Astrocyte (in vitro differentiated cells and primary cell): ENCODE data around the gene PI4KA. TPM values are rescaled to one million over a fixed set of nuclear protein-coding genes. Genes with fewer than 3 reads are reported as not detected.
A peak's percentile ranks its signal among the peaks of the same experiment; 100 is the strongest.
"Not testable (repeated sequence)": the region's sequence is repeated elsewhere in the genome, so short reads cannot be mapped to it uniquely, and the experiment has no call there.

ENCODE experiments used
- DNase-seq: peaks from one replicate; pipeline ENCODE4 v3.0.0-alpha.2; 2010; ENCODE audit warnings: low read depth
- FAIRE-seq: peaks from 2 replicates; lab custom pipeline; 2011; peaks lifted over from hg19 to GRCh38; lab: Jason Lieb, UNC
- H2AFZ ChIP-seq: 2 replicates; pipeline ENCODE4 v1.6.0; 2012; ENCODE audit warnings: low read depth, low read length, inconsistent platforms
- H3K27ac ChIP-seq: 2 replicates; pipeline ENCODE4 v1.5.1; 2011; ENCODE audit warnings: low read depth, low read length, inconsistent platforms
- H3K27me3 ChIP-seq: 2 replicates; pipeline ENCODE4 v1.6.0; 2011; ENCODE audit warnings: low read length, inconsistent platforms; ENCODE audit not compliant: insufficient read depth
- H3K36me3 ChIP-seq: 2 replicates; pipeline ENCODE4 v1.5.1; 2011; ENCODE audit warnings: low read length, inconsistent platforms; ENCODE audit not compliant: insufficient read depth
- H3K4me1 ChIP-seq: 2 replicates; pipeline ENCODE4 v1.5.1; 2011; ENCODE audit warnings: low read length, inconsistent platforms; ENCODE audit not compliant: insufficient read depth
- H3K4me2 ChIP-seq: 2 replicates; pipeline ENCODE4 v1.6.0; 2012; ENCODE audit warnings: low read length, inconsistent platforms
- H3K4me3 ChIP-seq: 2 replicates; pipeline ENCODE4 v1.5.1; 2011; ENCODE audit warnings: low read depth, mild to moderate bottlenecking, low read length, inconsistent platforms; ENCODE audit not compliant: insufficient read depth
- H3K79me2 ChIP-seq: 2 replicates; pipeline ENCODE4 v1.6.0; 2012; ENCODE audit warnings: mild to moderate bottlenecking, low read length, inconsistent platforms; ENCODE audit not compliant: insufficient read depth
- H3K9ac ChIP-seq: 2 replicates; pipeline ENCODE4 v1.6.0; 2012; ENCODE audit warnings: mild to moderate bottlenecking, low read length, inconsistent platforms
- H3K9me3 ChIP-seq: 2 replicates; pipeline ENCODE4 v1.5.1; 2012; ENCODE audit warnings: low read depth, mild to moderate bottlenecking, low read length, inconsistent platforms; ENCODE audit not compliant: insufficient read depth
- H4K20me1 ChIP-seq: 2 replicates; pipeline ENCODE4 v1.6.0; 2012; ENCODE audit warnings: low read length, inconsistent platforms; ENCODE audit not compliant: insufficient read depth
- H3K27ac Mint-ChIP-seq: one replicate; pipeline ENCODE4 v1.8.0; 2021; ENCODE audit warnings: mild to moderate bottlenecking, mixed read lengths; ENCODE audit not compliant: unreplicated experiment
- H3K27me3 Mint-ChIP-seq: one replicate; pipeline ENCODE4 v1.8.0; 2021; ENCODE audit warnings: low read depth, mixed read lengths; ENCODE audit not compliant: unreplicated experiment
- H3K36me3 Mint-ChIP-seq: one replicate; pipeline ENCODE4 v1.8.0; 2021; ENCODE audit warnings: low read depth, mixed read lengths; ENCODE audit not compliant: unreplicated experiment
- H3K4me1 Mint-ChIP-seq: one replicate; pipeline ENCODE4 v1.8.0; 2021; ENCODE audit warnings: low read depth, mixed read lengths; ENCODE audit not compliant: unreplicated experiment
- H3K4me3 Mint-ChIP-seq: one replicate; pipeline ENCODE4 v1.8.0; 2021; ENCODE audit warnings: mild to moderate bottlenecking, moderate library complexity, mixed read lengths; ENCODE audit not compliant: unreplicated experiment
- H3K9me3 Mint-ChIP-seq: one replicate; pipeline ENCODE4 v1.8.0; 2021; ENCODE audit warnings: mild to moderate bottlenecking, mixed read lengths; ENCODE audit not compliant: unreplicated experiment
- total RNA-seq: library from RNA; stranded (reverse); gene quantifications from 2 replicates; pipeline ENCODE4 v1.2.1, GENCODE V29; 2021

Gene PI4KA
- total RNA-seq, 1 donor from 2014 or later: 35.9 TPM

DNA sequence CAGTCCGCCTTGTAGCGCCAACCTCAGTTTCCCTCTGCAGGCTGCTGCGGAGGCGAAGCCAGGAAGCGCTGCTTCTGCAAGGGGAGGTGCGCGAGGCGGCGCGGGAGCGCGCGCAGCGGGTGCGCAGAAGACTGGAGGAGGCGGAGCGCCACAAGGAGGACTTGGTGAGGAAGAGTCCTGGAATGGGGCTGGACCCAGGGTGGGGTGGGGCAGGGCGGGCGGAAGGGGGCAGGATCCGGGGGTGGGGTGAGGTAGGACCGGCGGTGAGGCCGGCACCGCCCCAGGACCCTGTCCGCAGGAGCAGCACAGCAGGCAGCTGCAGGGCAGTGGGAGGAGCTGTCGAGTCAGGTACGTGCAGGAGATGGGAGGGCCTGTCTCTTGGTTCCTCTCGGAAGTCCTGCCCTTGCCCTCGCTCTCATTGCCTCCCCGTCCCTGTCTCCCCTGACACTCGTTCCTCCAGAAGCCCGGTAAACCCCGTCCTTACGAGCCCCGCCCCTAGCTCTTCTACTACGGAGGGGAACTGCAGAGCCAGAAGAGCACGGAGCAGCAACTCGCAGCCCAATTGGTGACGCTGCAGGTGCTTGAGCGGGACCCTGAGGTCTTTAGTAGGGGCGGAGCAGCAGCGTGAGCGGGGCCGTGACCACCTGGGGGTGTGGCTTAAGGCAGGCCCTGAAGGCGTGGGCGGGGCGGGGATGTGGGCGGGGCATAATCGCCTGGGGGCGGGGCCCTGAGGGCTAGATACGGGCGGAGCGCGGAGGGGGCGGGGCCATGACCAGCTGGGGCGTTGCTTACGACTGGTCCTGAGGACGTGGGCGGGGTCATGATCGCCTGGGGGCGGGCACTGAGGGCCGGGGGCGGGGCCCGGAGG lies 155.8 kb downstream of the PI4KA start:
- peak overlapping the region; percentile 46 for H3K9ac ChIP-seq
- not testable (repeated sequence) for H4K20me1 ChIP-seq, H3K79me2 ChIP-seq, H3K9me3 Mint-ChIP-seq, H3K4me1 ChIP-seq, H3K9me3 ChIP-seq, H3K36me3 ChIP-seq, H3K36me3 Mint-ChIP-seq, H3K27me3 ChIP-seq, FAIRE-seq, H3K4me1 Mint-ChIP-seq
- peak overlapping the region; percentile 61 for H3K4me3 ChIP-seq
- peak overlapping the region; percentile 80 for H2AFZ ChIP-seq
- Mint-ChIP-seq H3K27ac (peak overlapping the region; percentile 77), H3K4me3 (peak overlapping the region; percentile 92), H3K27me3 (peaks cover 19% of the 10 kb centered on the region)
- peak overlapping the region; percentile 19 for H3K27ac ChIP-seq
- H3K4me2 ChIP-seq: peak overlapping the region; percentile 88
- peak; percentile 66 for DNase-seq

DNA sequence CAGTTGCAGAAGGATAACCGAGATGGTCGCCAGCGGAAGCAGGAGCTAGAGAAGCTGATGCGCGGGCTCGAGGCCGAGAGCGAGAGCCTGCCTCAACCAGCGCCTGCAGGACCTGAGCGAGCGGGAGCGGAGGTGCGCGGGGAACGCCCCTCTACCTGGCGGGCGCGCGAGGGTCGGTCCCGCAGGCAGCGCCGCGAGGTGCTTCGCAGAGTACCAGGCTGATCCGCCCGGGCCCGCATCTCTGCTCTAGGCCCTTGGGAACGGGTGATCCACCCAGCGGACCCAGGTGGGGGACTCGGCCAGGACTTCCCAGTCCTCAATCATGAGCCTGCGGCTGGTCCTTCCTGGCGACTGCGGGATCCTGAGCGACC lies 156.5 kb downstream of the PI4KA start:
- H3K27ac ChIP-seq, H3K27me3 ChIP-seq, H3K4me1 ChIP-seq, H3K27ac Mint-ChIP-seq, H3K9me3 ChIP-seq, H3K4me1 Mint-ChIP-seq, H3K9me3 Mint-ChIP-seq, H3K79me2 ChIP-seq, H4K20me1 ChIP-seq, H3K36me3 ChIP-seq, DNase-seq, FAIRE-seq, H3K9ac ChIP-seq, H3K36me3 Mint-ChIP-seq: not testable (repeated sequence)
- H3K4me3 Mint-ChIP-seq: peak overlapping the region; percentile 92
- H3K4me3 ChIP-seq: peak overlapping the region; percentile 61
- H3K4me2 ChIP-seq: peak overlapping the region; percentile 88
- H2AFZ ChIP-seq: peak overlapping the region; percentile 80
- peaks cover 19% of the 10 kb centered on the region for H3K27me3 Mint-ChIP-seq

DNA sequence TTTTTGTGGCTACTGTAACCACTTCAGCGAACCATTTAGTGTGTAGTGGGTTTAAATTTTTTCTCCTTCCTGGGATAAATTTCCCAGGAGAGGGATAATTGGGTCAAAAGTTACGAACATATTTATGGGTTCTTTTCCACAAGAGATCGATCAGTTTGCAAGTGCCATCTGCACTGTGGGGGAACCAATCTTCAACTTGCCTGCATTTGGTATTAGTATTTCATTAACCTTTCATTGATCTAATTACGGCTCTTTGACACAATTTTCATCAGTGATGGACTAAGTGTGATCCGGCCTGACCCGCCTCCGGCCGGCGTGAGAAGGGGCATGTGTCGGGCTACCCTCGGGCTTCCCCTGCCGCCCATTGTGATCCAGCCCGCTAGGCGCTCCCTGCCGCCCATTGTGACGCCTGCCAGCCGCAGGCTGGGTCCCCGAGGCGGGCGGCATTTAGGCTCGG lies 156.9 kb downstream of the PI4KA start:
- H3K79me2 ChIP-seq, H3K9me3 ChIP-seq, H3K27ac ChIP-seq, H3K27ac Mint-ChIP-seq, FAIRE-seq, H3K4me1 ChIP-seq, H3K4me3 ChIP-seq, H4K20me1 ChIP-seq, H3K36me3 ChIP-seq, H3K4me1 Mint-ChIP-seq, H3K9me3 Mint-ChIP-seq, H3K27me3 ChIP-seq, H3K9ac ChIP-seq, DNase-seq, H3K36me3 Mint-ChIP-seq: not testable (repeated sequence)
- H2AFZ ChIP-seq: peak overlapping the region; percentile 34
- peak overlapping the region; percentile 88 for H3K4me2 ChIP-seq
- Mint-ChIP-seq H3K4me3 (peak overlapping the region; percentile 75), H3K27me3 (peaks cover 18% of the 10 kb centered on the region)

DNA sequence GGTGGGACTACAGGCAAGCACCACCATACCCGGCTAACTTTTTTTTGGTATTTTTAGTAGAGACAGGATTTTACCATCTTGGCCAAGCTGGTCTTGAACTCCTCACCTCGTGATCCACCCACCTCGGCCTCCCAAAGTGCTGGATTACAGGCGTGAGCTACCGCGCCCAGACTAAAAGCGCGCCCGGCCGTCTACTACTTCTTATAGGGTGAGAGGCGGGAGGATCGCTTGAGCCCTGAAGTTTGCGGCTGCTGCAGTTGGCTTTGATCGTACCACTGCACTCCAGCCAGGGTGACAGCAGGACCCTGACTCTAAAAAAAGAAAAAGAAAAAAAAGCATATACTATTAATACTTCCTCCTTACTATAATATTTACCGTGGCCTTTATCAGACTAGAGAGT lies 158.3 kb downstream of the PI4KA start:
- not testable (repeated sequence) for H3K9ac ChIP-seq, H3K36me3 ChIP-seq, H4K20me1 ChIP-seq, H3K79me2 ChIP-seq, H3K9me3 ChIP-seq, FAIRE-seq, H3K4me3 Mint-ChIP-seq, H3K4me3 ChIP-seq, H3K4me1 ChIP-seq, H3K27me3 ChIP-seq, H3K4me2 ChIP-seq, H3K4me1 Mint-ChIP-seq, H3K9me3 Mint-ChIP-seq, H3K36me3 Mint-ChIP-seq, H3K27ac ChIP-seq, H2AFZ ChIP-seq, DNase-seq, H3K27ac Mint-ChIP-seq
- peaks cover 18% of the 10 kb centered on the region for H3K27me3 Mint-ChIP-seq

DNA sequence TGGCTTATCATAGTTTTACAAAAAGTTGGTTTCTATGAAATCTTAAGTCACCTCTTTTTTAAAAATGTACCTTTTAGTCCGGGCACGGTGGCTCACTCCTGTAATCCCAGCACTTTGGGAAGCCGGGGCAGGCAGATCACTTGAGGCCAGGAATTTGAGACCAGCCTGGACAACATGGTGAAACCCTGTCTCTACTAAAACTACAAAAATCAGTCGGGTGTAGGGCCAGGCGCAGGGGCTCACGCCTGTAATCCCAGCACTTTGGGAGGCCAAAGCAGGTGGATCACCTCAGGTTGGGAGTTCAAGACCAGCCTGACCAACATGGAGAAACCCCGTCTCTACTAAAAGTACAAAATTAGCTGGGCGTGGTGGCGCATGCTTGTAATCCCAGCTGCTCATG lies 158.8 kb downstream of the PI4KA start:
- not testable (repeated sequence) for H3K36me3 Mint-ChIP-seq, DNase-seq, H4K20me1 ChIP-seq, H3K36me3 ChIP-seq, H2AFZ ChIP-seq, H3K4me2 ChIP-seq, H3K4me1 Mint-ChIP-seq, H3K4me3 Mint-ChIP-seq, H3K4me3 ChIP-seq, H3K4me1 ChIP-seq, H3K27me3 ChIP-seq, H3K79me2 ChIP-seq, H3K27ac ChIP-seq, H3K9me3 ChIP-seq, FAIRE-seq, H3K9me3 Mint-ChIP-seq, H3K9ac ChIP-seq, H3K27ac Mint-ChIP-seq
- peaks cover 14% of the 10 kb centered on the region for H3K27me3 Mint-ChIP-seq
